ENCODE results near the gene ATAD3C.
"Not testable (repeated sequence)": the region's sequence is repeated elsewhere in the genome, so short reads cannot be mapped to it uniquely, and the experiment has no call there.

ATAD3C gene

GRCh38 chr1:1461721-1462317 lies 12.3 kb downstream of the ATAD3C start:
- no peak overlapping the region for H3K4me3 ChIP-seq (ENCODE audit: low read depth, low read length)
- TF ChIP-seq CTCF (IDR thresholded peaks at IDR 0.05; ENCODE audit: low read depth, low read length): no peak

- no peak for TF ChIP-seq CTCF (IDR thresholded peaks at IDR 0.05; ENCODE audit: low read depth, low read length)
- no peak overlapping the region for H3K4me3 ChIP-seq (ENCODE audit: low read depth, low read length)
These were observed 13.0 kb downstream of the ATAD3C start for GRCh38 chr1:1462318-1462966.

- TF ChIP-seq CTCF (IDR thresholded peaks at IDR 0.05; ENCODE audit: low read depth, low read length): no peak
- no peak overlapping the region for H3K4me3 ChIP-seq (ENCODE audit: low read depth, low read length)
These were observed 13.8 kb downstream of the ATAD3C start for GRCh38 chr1:1463312-1463711.

GRCh38 chr1:1468196-1468985 lies 18.9 kb downstream of the ATAD3C start:
- not testable (repeated sequence) for H3K4me3 ChIP-seq (ENCODE audit: low read depth, low read length)

GRCh38 chr1:1470626-1471388 lies 21.3 kb downstream of the ATAD3C start:
- peak overlapping the region; percentile 67 for H3K4me3 ChIP-seq (ENCODE audit: low read depth, low read length)
- no peak for TF ChIP-seq CTCF (IDR thresholded peaks at IDR 0.05; ENCODE audit: low read depth, low read length)

GRCh38 chr1:1471389-1472052 lies 22.0 kb downstream of the ATAD3C start, which contains the start of gene ATAD3B:
ATAD3B (plus strand) TSS chr1:1471765; CDS start chr1:1471885, 120 bp downstream.
- no peak for TF ChIP-seq CTCF (IDR thresholded peaks at IDR 0.05; ENCODE audit: low read depth, low read length)
- peak within 1 kb of the TSS; percentile 67 for H3K4me3 ChIP-seq (ENCODE audit: low read depth, low read length)

GRCh38 chr1:1472053-1472876 lies 22.8 kb downstream of the ATAD3C start:
- peak overlapping the region; percentile 67 for H3K4me3 ChIP-seq (ENCODE audit: low read depth, low read length)

- H3K4me3 ChIP-seq (ENCODE audit: low read depth, low read length): not testable (repeated sequence)
These were observed 26.5 kb downstream of the ATAD3C start for GRCh38 chr1:1476011-1476410.

All from WI38 (cell line).